WTC11 (cell line): ENCODE measurements around the gene CD109. TPM values are rescaled to one million over a fixed set of nuclear protein-coding genes. Genes with fewer than 3 reads are reported as not detected.

Experiments
- ATAC-seq: fragments of 200-7000 bp; cut with Tn5 transposase; 2 replicates; pipeline ENCODE4 v1.10.0; 2021; ENCODE audit warnings: mild to moderate bottlenecking, moderate library complexity
- CTCF ChIA-PET: fragments of 300-600 bp; sonication (Branson Sonifier 250); formaldehyde crosslinking; loops from one replicate; lab custom pipeline; 2021; ENCODE audit warnings: antibody characterized with exemption; lab: Charles Lee
- POLR2A ChIA-PET: fragments of 350-600 bp; sonication (Branson Sonifier 250); formaldehyde crosslinking; loops from one replicate; lab custom pipeline; 2021; ENCODE audit warnings: antibody characterized with exemption; lab: Charles Lee
- DNase-seq: peaks from one replicate; pipeline ENCODE4 v3.0.0; 2021; ENCODE audit warnings: low spot score
- H3K27ac Mint-ChIP-seq: 2 replicates; pipeline ENCODE4 v1.8.0; 2021; ENCODE audit warnings: mixed read lengths
- H3K27me3 Mint-ChIP-seq: 2 replicates; pipeline ENCODE4 v1.8.0; 2021; ENCODE audit warnings: low read depth, mild to moderate bottlenecking, moderate library complexity, mixed read lengths
- H3K36me3 Mint-ChIP-seq: 2 replicates; pipeline ENCODE4 v1.8.0; 2021; ENCODE audit warnings: mixed read lengths
- H3K4me1 Mint-ChIP-seq: 2 replicates; pipeline ENCODE4 v1.8.0; 2022; ENCODE audit warnings: mixed read lengths
- H3K4me3 Mint-ChIP-seq: 2 replicates; pipeline ENCODE4 v1.8.0; 2021; ENCODE audit warnings: mild to moderate bottlenecking, moderate library complexity, mixed read lengths
- H3K9me3 Mint-ChIP-seq: 2 replicates; pipeline ENCODE4 v1.8.0; 2021; ENCODE audit warnings: mixed read lengths
- AFF4 ChIP-seq: sonication (generic); formaldehyde crosslinking; IDR thresholded peaks from 2 replicates; pipeline ENCODE4 v1.8.1; 2023; ENCODE audit warnings: mild to moderate bottlenecking, missing genetic modification reagents, borderline replicate concordance
- CBFB ChIP-seq: sonication (generic); formaldehyde crosslinking; IDR thresholded peaks from 2 replicates; pipeline ENCODE4 v1.8.1; 2022; ENCODE audit warnings: mild to moderate bottlenecking, low read depth, missing genetic modification reagents
- CREB1 ChIP-seq: sonication (generic); formaldehyde crosslinking; IDR thresholded peaks from 2 replicates; pipeline ENCODE4 v1.8.0; 2023; ENCODE audit warnings: mild to moderate bottlenecking, missing genetic modification reagents
- E2F4 ChIP-seq: sonication (generic); formaldehyde crosslinking; IDR thresholded peaks from 2 replicates; pipeline ENCODE4 v1.8.1; 2022; ENCODE audit warnings: low read depth, mild to moderate bottlenecking, moderate library complexity, missing genetic modification reagents, borderline replicate concordance
- FOXK1 ChIP-seq: sonication (generic); formaldehyde crosslinking; IDR thresholded peaks from 2 replicates; pipeline ENCODE4 v1.8.0; 2022; ENCODE audit warnings: mild to moderate bottlenecking, moderate library complexity, missing genetic modification reagents
- JAZF1 ChIP-seq: fragments of 250-450 bp; sonication (Bioruptor Pico); IDR thresholded peaks from 2 replicates; pipeline ENCODE4 v1.9.0; 2021; ENCODE audit warnings: moderate library complexity, mild to moderate bottlenecking, inconsistent platforms
- TCF7 ChIP-seq: sonication (generic); formaldehyde crosslinking; IDR thresholded peaks from 2 replicates; pipeline ENCODE4 v1.8.0; 2022; ENCODE audit warnings: mild to moderate bottlenecking, low read depth, missing genetic modification reagents, moderate library complexity
- ZNF138 ChIP-seq: sonication (generic); formaldehyde crosslinking; conservative IDR thresholded peaks from 2 replicates; pipeline ENCODE4 v1.8.1; 2022; ENCODE audit warnings: mild to moderate bottlenecking, moderate library complexity, missing genetic modification reagents
- total RNA-seq: library from RNA; stranded (reverse); gene quantifications from 3 replicates; pipeline ENCODE4 v1.2.3, GENCODE V29; 2021
- TF ChIP-seq, protein P1 (sequence below): sonication (generic); formaldehyde crosslinking; IDR thresholded peaks from 2 replicates; pipeline ENCODE4 v1.8.1; 2023; ENCODE audit warnings: mild to moderate bottlenecking, moderate library complexity, missing genetic modification reagents
- TF ChIP-seq, protein P2 (sequence below): sonication (generic); formaldehyde crosslinking; IDR thresholded peaks from 2 replicates; pipeline ENCODE4 v1.8.0; 2023; ENCODE audit warnings: mild to moderate bottlenecking, missing genetic modification reagents
- TF ChIP-seq, protein P3 (sequence below): sonication (generic); formaldehyde crosslinking; IDR thresholded peaks from 2 replicates; pipeline ENCODE4 v1.8.0; 2022; ENCODE audit warnings: mild to moderate bottlenecking, missing genetic modification reagents
- TF ChIP-seq, protein P4 (sequence below): sonication (generic); formaldehyde crosslinking; conservative IDR thresholded peaks from 2 replicates; pipeline ENCODE4 v1.8.1; 2023; ENCODE audit warnings: mild to moderate bottlenecking, low read depth, missing genetic modification reagents, moderate library complexity

Gene CD109
- total RNA-seq, 1 experiment from 2014 or later, result 4.5 TPM

DNA sequence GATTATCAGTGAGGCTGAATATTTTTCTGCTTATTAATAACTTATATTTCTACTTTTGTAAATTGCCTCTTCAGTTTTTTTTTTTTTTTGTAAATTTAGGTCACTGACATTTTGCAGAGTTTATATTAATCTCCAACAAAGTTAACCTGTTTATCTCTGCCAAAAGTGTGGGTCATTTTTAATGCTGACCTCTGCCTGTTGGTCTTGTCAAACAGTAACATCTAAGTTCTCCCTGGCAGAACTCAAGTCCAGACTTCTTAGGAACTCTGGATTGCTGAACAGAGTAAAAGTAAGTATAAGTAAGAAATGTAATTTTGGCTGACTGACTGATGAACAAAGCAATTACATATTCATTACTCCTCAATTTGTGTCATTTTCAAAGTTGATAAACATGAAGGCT, 83.9 kb downstream of the CD109 start (continued):
- TF ChIP-seq, protein P1, sequence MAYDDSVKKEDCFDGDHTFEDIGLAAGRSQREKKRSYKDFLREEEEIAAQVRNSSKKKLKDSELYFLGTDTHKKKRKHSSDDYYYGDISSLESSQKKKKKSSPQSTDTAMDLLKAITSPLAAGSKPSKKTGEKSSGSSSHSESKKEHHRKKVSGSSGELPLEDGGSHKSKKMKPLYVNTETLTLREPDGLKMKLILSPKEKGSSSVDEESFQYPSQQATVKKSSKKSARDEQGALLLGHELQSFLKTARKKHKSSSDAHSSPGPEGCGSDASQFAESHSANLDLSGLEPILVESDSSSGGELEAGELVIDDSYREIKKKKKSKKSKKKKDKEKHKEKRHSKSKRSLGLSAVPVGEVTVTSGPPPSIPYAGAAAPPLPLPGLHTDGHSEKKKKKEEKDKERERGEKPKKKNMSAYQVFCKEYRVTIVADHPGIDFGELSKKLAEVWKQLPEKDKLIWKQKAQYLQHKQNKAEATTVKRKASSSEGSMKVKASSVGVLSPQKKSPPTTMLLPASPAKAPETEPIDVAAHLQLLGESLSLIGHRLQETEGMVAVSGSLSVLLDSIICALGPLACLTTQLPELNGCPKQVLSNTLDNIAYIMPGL (CRISPR knock-in tag), result no peak
- TF ChIP-seq JAZF1 (CRISPR knock-in tag) (no peak), ZNF138 (CRISPR knock-in tag) (no peak)
- TF ChIP-seq, protein P2, sequence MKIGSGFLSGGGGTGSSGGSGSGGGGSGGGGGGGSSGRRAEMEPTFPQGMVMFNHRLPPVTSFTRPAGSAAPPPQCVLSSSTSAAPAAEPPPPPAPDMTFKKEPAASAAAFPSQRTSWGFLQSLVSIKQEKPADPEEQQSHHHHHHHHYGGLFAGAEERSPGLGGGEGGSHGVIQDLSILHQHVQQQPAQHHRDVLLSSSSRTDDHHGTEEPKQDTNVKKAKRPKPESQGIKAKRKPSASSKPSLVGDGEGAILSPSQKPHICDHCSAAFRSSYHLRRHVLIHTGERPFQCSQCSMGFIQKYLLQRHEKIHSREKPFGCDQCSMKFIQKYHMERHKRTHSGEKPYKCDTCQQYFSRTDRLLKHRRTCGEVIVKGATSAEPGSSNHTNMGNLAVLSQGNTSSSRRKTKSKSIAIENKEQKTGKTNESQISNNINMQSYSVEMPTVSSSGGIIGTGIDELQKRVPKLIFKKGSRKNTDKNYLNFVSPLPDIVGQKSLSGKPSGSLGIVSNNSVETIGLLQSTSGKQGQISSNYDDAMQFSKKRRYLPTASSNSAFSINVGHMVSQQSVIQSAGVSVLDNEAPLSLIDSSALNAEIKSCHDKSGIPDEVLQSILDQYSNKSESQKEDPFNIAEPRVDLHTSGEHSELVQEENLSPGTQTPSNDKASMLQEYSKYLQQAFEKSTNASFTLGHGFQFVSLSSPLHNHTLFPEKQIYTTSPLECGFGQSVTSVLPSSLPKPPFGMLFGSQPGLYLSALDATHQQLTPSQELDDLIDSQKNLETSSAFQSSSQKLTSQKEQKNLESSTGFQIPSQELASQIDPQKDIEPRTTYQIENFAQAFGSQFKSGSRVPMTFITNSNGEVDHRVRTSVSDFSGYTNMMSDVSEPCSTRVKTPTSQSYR (CRISPR knock-in tag), result no peak
- TF ChIP-seq, all 79 proteins: peak for 0

DNA sequence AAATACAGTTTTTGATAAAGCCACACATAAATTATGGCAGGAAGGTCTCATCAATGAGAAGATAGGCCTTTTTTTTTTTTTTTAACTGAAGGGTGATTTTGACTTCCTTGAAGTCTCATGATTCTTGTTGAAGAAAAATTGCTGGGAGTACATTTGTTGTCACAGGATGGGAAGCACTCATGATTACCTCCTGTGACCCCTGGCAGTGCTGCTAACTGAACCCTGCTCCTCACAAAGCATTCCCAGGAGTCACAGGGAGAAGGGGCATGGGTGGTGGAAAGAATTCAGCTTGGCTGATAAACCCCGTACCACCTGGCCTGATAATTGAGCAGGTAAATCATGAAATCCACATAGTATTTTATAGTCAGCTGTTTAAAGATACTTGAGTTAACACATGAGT, 86.9 kb downstream of the CD109 start:
- DNase-seq (no peak), ATAC-seq (no peak)
- ChIA-PET CTCF (interaction anchor here (0.6 kb wide), 1 partner anchor 15 kb away, joined by 4 read pairs; no protein-coding TSS in a partner anchor), POLR2A (no interaction called here)
- Mint-ChIP-seq H3K27me3 (no peaks in the 10 kb centered on the region), H3K4me3 (no peak overlapping the region), H3K36me3 (no peaks in the 10 kb centered on the region), H3K9me3 (no peaks in the 10 kb centered on the region), H3K27ac (no peak overlapping the region), H3K4me1 (peaks cover 17% of the 10 kb centered on the region)
- TF ChIP-seq JAZF1 (CRISPR knock-in tag), result no peak
- TF ChIP-seq CREB1, result no peak
- no peak for TF ChIP-seq E2F4 (CRISPR knock-in tag)
- no peak for TF ChIP-seq CBFB (CRISPR knock-in tag)
- TF ChIP-seq TCF7 (CRISPR knock-in tag), result no peak
- TF ChIP-seq, protein P3, sequence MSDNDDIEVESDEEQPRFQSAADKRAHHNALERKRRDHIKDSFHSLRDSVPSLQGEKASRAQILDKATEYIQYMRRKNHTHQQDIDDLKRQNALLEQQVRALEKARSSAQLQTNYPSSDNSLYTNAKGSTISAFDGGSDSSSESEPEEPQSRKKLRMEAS (CRISPR knock-in tag), result no peak
- TF ChIP-seq FOXK1 (CRISPR knock-in tag), result no peak

DNA sequence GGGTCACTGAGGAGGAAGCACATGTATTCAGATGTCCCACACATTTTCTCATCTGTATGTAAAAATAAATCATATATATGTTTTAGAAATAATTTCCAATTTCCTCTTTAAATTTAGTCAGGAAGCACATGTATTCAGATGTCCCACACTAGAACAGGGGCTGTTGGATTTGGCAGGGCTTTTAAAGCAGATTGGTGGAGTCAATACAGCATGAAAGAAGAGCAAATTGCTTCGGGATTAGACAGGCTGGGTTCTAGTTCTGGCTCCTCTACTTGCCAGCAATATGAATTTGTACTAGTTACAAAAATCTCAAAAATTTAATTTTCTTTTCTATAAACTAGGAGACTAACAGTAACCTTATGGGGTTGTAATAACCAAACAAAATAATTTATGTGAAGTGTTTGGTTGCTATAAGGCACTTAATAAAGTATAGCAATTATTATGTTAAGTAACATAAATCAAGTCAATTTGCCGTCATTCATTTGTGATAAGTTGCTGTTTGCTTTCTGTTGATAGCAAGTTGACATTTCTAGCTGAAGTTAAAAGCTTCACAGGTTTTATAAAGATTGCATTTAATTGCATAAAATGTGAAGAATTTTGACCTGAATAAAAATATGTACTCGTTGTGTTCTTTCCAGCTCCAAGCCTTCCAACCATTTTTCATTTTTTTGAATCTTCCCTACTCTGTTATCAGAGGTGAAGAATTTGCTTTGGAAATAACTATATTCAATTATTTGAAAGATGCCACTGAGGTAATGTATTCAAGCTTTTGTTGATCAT, 88.9 kb downstream of the CD109 start:
- H3K4me1 Mint-ChIP-seq, result peaks cover 22% of the 10 kb centered on the region
- H3K27me3 Mint-ChIP-seq, result no peaks in the 10 kb centered on the region
- TF ChIP-seq, protein P4, sequence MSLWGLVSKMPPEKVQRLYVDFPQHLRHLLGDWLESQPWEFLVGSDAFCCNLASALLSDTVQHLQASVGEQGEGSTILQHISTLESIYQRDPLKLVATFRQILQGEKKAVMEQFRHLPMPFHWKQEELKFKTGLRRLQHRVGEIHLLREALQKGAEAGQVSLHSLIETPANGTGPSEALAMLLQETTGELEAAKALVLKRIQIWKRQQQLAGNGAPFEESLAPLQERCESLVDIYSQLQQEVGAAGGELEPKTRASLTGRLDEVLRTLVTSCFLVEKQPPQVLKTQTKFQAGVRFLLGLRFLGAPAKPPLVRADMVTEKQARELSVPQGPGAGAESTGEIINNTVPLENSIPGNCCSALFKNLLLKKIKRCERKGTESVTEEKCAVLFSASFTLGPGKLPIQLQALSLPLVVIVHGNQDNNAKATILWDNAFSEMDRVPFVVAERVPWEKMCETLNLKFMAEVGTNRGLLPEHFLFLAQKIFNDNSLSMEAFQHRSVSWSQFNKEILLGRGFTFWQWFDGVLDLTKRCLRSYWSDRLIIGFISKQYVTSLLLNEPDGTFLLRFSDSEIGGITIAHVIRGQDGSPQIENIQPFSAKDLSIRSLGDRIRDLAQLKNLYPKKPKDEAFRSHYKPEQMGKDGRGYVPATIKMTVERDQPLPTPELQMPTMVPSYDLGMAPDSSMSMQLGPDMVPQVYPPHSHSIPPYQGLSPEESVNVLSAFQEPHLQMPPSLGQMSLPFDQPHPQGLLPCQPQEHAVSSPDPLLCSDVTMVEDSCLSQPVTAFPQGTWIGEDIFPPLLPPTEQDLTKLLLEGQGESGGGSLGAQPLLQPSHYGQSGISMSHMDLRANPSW (CRISPR knock-in tag), result no peak
- no peak for TF ChIP-seq AFF4 (CRISPR knock-in tag)
- DNase-seq (no peak), ATAC-seq (no peak)
- CTCF ChIA-PET, result no interaction called here
- H3K9me3 Mint-ChIP-seq, result no peaks in the 10 kb centered on the region
- H3K27ac Mint-ChIP-seq, result no peak overlapping the region
- H3K36me3 Mint-ChIP-seq, result no peaks in the 10 kb centered on the region
- POLR2A ChIA-PET, result no interaction called here
- no peak overlapping the region for H3K4me3 Mint-ChIP-seq
